WI38 (cell line): ENCODE measurements around the gene PDLIM7.
"Not testable (repeated sequence)": the region's sequence is repeated elsewhere in the genome, so short reads cannot be mapped to it uniquely, and the experiment has no call there.

ENCODE experiments used
- H3K4me3 ChIP-seq: 2 replicates; pipeline ENCODE4 v1.5.1; 2011; ENCODE audit warnings: low read depth, mild to moderate bottlenecking, control low read depth, low read length
- TF ChIP-seq, protein P1 (sequence below): IDR thresholded peaks from 2 replicates; pipeline ENCODE4 v1.5.1; 2012; ENCODE audit warnings: low read depth, mild to moderate bottlenecking, control low read depth, low read length

The PDLIM7 gene

DNA sequence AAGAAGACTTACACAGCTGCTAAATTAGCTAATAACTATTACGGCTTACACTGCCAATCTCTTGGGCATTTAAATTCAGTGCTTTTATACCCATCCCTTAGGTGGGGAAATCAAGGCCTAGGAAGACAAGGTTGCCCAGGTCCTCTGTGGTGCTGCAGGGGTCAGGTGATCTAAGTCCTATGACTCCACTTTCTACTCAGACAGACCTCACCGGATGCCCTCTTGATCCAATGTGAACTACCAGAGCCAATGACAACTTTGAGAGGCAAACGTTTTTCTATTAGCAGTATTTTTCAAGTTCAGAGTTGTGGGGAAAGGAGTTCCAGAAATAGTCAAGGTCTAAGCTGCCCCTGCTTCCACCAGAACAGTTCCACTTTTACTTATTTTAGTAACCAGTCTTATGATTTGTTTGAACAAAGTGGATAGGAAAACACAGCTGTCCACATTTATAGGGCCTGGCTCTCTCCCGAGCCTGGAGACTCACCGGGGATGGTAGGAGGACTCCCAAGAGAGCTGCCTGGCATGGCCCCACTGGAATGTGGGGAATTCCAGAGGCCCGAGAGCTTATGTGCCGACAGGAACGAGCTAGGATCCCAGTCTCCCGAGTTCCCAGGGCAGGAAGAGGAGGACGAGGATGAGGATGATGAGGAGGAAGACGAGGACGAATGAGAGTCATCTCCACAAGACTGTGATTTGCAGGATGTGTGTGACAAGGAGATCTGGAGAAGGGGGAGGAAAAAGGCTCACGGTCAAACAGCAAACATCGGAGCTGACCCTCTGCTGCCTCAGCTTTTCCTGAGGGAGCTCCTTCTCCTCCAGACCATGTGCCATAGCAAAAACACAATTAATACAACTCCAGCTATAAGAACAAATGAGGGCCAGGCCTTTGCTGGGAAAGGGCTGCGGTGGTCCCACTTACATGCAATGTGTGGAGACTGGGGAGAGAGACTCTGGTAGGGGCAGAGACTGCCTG is 40.3 kb upstream of the PDLIM7 start:
- TF ChIP-seq, protein P1, sequence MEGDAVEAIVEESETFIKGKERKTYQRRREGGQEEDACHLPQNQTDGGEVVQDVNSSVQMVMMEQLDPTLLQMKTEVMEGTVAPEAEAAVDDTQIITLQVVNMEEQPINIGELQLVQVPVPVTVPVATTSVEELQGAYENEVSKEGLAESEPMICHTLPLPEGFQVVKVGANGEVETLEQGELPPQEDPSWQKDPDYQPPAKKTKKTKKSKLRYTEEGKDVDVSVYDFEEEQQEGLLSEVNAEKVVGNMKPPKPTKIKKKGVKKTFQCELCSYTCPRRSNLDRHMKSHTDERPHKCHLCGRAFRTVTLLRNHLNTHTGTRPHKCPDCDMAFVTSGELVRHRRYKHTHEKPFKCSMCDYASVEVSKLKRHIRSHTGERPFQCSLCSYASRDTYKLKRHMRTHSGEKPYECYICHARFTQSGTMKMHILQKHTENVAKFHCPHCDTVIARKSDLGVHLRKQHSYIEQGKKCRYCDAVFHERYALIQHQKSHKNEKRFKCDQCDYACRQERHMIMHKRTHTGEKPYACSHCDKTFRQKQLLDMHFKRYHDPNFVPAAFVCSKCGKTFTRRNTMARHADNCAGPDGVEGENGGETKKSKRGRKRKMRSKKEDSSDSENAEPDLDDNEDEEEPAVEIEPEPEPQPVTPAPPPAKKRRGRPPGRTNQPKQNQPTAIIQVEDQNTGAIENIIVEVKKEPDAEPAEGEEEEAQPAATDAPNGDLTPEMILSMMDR = no peak
- H3K4me3 ChIP-seq = no peak overlapping the region

DNA sequence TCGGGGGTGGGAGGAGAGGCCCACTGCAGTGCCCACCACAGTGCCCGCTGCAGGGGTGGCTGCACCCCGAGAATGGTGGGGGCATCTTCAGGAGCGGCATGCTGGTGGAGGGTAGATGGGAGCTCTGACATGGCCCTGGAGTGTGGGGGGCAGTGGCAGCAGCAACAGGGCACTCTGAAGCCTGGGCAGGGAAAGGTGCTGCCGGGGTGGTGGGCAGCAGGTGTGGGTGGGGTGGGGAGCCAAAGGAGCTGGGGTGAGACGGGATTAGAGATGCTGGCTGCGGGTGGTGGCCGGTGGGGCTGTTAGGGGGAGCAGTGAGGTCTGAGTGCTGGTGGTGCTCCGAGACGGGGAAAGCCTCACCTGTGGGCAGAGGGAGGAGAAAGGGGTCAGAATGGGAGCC is 39.0 kb upstream of the PDLIM7 start:
- H3K4me3 ChIP-seq = no peak overlapping the region
- TF ChIP-seq, protein P1 = no peak

DNA sequence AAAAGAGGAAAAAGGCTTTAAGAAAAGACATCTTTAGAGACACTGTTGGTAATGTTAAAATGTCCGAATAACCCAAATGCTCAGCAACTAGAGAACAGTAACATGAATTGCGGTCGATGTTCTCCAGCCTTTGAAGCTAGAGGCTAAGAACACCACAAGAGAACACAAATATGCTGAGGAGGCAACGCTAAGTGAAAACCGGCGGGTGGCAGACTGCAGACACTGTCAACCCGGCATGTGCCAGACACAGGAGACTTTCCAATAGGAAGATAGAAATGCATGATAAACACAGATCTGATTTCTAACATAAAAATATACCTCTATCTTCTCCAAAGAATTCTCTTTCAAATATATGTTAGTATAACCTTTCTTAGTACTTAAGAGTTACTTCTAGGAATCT is 37.7 kb upstream of the PDLIM7 start:
- TF ChIP-seq, protein P1 = no peak
- no peak overlapping the region for H3K4me3 ChIP-seq

DNA sequence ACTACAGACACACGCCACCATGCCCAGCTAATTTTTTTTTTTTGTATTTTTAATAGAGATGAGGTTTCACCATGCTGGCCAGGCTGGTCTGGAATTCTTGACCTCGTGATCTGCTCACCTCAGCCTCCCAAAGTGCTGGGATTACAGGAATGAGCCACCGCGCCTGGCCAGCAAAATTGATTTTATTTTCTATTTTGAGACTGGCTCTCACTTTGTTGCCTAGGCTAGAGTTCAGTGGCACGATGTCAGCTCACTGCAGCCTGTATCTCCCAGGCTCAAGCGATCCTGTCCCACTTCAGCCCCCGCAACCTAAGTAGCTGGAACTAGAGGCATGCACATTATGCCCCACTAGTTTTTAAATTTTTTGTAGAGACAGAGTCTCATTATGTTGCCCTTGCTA is 37.0 kb upstream of the PDLIM7 start:
- not testable (repeated sequence) for H3K4me3 ChIP-seq

DNA sequence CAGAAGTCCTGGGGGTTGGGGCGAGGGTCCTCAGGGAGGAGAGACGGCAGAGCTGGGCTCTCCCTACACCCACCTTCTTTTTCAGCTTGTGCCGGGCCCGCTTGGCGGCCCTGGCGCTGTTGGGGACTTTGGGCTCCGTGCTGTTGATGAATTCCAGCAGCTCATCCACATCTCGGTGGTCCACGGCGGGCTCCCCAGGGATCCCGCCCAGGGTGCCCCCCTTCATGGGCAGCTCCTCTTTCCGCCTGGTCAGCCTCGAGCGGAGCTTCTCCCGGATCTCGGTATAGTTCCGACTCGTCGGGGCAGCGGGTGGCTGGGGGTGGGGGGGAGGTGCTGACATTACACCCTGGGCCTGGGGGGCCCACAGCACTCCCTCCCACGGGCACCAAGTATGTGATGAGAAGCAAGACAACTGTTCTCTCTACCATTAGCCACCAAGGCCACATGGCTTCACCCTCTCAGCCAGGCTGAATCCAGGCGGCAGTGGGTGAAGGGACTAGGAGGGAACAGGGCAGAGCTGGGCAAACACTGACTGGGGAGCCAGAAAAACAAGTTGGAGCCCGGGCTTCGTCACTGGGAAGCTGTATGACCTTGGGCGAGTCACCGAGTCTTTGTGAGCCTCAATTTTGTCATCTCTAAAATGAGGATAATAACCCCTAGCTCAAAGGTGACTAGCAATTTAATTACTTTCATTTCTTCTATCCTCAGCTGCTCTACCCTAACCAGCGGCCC is 34.0 kb upstream of the PDLIM7 start:
- TF ChIP-seq, protein P1 = no peak
- no peak overlapping the region for H3K4me3 ChIP-seq

DNA sequence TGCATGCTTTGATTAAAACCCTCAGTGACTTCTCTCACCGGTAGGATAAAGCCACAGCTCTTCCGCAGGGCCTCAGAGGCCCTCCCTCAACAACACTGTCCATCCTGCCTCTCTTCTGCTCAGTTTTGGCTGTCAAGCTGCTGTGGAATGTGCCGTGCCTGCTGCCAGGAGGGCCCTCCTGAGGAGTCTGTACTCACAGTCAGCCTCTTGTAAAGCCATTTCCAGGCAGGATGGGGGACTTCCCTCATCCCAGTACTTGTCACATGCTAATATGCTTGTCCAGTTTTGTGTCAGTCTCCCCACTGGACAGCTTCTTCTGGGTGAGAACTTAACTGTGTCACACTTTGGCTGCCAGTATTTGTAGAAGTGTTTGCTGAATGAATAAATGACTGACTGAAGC is 33.2 kb upstream of the PDLIM7 start:
- TF ChIP-seq, protein P1 = no peak
- H3K4me3 ChIP-seq = no peak overlapping the region

DNA sequence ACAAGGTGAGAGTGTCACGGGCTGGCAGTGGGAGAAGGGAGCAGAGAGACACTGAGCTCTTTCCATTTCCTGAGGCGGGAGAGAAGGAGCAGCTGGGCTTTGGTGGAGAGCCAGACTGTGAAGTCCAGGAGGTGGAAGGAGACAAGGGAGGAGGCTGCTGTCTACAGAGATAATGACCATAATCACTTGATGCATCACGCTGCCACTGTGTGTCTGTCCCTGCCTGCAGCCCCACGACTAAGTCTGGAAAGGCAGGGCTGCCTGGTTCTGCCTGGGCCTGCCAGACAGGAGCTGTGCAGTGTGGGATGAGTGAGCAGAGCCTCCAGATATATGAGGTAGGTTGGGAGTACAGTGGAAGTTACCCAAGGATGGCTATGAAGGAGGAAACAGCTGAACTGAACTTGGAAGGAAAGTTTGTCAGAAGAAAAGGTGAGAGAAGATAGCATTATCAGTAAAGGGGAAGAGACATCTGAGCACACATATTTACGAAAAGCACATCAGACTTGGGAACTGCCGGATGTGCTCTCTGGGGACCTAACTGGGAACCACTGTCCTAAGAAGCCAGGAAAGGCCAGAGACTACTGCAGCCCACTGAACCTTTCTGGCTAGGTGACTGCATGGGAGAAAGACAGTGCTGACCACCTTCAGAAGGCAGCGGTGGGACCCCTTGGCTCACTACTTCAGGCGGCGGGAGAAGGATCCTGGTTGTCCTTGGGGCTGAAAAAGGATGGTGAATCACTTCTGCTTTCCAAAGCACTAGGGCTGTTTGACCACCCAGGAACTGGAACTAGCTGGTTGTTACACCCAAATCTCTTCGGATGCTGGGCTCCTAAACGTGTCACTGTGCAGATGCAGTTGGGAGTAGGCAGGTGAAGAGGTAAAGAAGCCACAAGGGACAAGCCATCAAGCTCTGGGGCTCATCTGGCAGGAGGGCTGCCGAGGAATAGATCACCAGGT is 32.1 kb upstream of the PDLIM7 start:
- TF ChIP-seq, protein P1 = no peak
- H3K4me3 ChIP-seq = no peak overlapping the region
